NCI-H2081 (cell line): ENCODE measurements around the gene PIMREG.
"Not testable (repeated sequence)": the region's sequence is repeated elsewhere in the genome, so short reads cannot be mapped to it uniquely, and the experiment has no call there.

Source experiments
- DNase-seq, 2 experiments: peaks; one replicate each; lab custom pipeline; 2025; lab: John Stamatoyannopoulos, UW

Gene PIMREG

DNA sequence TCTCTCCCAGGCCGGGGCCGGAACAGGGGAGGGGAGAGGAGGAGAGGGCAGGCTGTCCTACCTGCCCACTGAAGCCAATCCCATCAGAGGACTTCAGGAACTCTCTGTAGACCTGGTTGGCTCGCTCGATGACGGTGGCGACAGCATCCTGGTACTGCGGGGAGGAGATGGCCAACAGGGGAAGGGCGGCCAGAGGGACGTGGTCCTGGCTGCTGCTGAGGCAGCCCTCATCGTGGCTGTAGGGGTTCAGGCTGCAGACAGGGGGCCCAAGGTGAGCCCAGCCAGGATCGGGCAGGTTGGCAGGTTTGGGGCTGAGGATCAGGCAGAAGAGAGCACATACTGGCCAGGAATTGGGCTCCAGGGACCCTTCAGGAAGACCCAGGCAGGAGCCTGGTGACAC lies 34.2 kb downstream of the PIMREG start:
- DNase-seq, result no peak

DNA sequence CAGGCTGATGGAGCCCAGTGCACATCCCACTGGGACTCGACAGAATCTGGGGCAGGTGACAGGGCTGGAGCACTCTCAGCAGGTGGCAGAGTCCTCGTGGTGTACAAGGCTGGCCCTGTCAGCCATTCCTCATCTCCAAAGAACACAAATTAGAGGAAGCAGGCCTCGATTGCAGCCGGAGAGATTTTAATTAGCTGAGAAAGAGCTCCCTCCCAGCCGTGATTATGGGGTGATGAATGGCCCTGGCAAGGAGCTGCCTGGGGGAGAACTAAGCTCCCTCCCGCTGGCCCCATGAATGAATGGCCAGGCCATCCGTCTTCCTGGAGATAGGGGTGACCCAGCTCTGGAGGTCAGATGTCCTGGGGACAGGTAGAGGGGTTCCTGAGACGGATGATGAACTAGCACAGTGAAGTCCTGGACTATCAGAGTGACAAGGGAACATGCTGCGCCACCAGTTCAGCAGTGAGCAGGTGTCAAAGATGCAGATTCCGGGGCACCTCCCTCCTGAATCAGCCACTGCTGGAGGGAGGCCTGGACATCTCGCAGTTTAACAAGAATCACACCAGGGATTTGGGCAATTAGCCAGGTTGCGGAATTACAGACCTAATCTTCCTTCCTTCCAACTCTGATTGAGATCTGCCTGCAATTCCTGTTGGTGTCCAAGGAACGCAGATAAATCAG lies 35.5 kb downstream of the PIMREG start:
- peak in 1 of 2 experiments; percentile 32 for DNase-seq

DNA sequence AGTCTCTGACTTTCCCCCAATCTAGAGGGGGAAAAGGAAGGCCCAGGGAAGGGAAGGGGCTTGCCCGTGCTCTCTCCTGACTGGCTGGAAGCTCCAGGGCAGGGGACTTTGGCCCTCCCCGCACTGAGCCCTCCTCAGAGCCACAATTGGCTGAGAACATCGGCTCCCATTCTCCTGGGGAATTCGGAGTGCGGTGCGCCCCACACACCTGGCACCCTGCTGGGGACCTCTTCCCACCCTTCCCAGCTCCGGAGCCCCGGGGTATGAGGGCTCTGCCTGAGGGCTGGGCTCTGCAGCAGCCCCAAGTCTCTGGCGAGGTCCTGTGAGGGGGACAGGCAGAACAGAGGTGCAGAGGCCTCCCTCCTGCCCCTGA lies 36.0 kb downstream of the PIMREG start:
- DNase-seq, result no peak

DNA sequence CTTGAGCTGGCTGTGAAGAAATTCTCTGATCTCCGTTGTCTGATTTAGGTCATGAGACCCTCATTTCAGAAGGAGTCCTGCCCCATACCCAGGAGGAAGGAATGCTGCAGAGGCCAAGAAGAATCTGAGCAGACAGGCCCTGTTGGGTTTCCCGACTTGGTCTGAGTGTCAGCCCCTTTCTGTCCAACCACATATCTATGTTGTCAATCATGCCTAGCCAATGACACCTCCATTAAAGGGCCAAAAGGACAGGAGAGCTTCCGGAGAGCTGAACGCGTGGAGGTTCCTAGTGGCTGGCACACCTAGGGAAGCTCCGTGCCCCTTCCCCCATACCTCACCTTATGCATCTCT lies 37.8 kb downstream of the PIMREG start:
- no peak for DNase-seq

DNA sequence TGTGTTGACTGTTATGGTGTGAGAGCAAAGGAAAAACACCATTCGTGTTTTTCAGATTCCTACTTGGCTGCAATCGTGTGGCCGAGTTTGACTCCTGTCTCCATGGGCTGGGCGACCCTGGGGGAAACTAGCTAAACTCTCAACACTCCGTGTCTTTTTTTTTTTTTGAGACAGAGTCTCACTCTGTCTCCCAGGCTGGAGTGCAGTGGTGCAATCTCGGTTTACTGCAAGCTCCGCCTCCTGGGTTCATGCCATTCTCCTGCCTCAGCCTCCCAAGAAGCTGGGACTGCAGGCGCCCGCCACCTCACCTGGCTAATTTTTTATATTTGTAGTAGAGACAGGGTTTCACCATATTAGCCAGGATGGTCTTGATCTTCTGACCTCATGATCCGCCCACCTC lies 38.5 kb downstream of the PIMREG start:
- DNase-seq, result not testable (repeated sequence)

DNA sequence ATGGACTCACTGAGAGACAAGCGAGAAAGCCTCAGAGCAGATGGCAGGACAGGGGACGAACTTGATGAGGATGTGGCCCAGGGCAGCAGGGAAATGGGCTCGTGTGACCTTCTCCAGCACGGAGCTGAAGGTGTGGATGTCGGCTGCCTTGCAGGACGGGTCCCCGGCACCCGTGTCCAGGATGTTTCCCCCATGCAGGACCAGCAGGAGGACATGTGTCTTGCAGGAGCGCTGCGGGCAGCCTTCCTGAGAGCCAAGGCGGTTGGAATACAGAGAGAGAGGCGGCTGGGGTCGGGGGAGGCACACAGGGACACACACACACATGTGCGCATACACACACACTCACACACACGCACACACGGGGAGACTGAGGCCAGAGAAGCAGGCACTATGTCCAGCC lies 39.3 kb downstream of the PIMREG start:
- DNase-seq, result no peak

DNA sequence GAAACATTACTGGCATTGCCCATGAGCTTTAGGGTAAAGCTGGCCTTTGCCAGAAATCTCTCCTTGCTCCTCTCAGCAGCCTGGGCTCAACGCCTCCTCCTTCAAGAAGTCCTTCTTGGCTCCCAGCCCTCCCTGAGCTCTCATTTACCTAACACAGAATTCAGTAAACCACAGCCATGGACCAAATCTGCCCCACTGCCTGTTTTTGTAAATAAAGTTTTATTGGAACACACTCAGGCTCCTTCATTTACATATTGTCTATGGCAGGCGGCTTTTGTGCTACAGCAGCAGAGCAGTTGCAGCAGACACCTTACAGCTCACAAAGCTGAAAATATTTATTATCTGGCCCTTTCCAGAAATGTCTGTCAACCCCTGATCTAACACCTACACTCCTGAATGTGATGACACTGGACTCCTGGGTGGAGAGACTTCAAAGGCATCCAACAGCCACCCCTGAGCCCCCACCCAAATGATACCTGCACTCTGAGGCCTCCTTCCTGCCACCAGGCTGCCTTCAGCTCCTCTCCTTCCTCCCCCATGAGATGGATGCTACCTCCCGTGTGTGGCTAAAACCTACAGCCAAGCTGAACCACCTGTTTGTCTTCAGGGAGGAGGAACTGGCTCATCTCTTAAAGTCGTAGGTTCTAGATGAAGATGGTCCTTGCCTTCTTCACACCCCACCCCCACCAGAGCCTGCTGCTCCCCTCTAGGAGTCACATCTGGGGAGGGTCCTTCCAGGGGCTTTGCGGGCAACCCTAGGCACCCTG lies 41.6 kb downstream of the PIMREG start:
- no peak for DNase-seq

DNA sequence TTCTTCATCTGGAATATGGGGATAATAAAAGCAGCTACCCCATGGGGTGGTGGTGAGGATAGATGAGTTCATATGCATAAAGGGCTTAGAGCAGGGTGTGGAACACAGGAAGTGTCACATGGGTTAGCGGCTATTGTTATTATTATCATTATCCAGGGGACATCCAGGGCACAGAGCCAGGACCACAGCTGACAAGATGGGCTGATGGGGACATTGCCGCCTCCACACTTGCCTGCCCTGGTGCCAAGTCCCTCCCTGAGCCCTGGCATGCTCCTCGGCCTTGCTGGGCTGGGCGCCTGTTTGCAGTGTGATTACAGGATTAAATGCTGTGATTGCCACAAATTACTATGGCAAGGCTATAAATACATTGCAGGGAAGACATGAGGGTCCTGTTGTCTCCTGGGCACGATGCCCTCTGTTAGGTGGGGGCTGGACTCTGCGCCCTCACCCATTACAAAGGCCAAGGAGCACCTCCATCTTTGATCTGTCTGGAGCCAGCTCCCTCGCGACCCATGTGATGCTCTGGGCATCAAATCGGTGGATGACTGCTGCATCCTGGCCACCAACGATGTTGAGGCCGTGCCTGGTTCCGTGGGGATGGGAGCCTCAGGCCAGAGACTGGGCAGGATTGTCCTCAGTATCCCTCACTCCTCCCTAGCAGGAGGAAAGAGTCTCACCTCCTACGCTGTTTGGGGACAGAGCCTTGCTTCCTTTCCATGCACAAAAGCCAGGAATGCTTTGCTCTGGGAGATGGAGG lies 43.2 kb downstream of the PIMREG start:
- peak; percentile 54 to 71 for DNase-seq

DNA sequence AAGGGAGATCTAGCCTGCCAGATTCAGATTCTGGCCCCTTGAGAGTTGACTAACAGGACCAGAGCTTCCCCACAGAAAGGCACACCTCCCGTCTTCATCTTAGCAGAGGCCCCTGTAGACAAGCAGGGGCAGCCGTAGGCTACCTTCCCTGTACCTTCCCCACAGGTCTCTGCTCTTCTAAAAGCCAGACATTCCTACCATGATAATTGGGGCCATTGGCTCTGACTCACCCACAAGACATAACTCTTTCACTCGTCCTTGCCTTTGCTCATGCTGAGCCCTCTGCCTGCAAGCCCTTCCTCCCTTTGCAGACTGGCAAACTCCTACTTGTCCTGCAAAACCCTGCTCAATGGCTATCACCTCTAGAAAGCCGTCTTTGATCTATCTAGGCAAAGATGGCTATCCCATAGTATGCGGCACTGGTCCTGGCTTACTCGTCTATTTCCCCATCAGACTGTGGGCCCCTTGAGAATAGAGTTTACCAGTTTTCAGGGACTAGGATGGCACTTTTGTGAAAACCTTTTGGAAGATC lies 43.8 kb downstream of the PIMREG start:
- DNase-seq, result no peak

DNA sequence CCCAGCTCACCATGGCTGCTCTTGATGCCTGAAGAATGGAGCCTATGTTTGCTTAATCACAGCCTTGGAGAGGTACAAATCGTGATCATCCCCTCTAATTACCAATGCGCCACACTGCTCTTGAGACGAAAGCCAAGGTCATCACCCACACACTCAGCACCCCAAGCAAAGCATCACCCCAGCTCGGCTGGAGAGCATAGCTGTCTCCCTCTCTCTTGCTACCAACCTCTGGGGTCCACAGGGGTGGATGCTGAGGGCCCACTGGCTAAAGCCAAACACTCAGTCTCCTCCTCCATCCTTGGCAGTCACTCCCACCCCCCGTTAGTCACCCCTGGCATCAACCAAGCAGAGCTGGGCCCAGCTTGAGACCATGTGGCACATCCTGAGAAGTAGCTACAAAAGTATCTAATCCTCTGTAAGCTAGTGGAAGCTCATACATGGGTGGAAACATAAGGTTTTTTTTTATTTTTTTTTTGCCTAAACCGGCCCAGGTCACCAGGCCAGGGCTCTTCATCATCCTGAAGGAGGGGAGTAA lies 44.8 kb downstream of the PIMREG start:
- DNase-seq, result no peak

DNA sequence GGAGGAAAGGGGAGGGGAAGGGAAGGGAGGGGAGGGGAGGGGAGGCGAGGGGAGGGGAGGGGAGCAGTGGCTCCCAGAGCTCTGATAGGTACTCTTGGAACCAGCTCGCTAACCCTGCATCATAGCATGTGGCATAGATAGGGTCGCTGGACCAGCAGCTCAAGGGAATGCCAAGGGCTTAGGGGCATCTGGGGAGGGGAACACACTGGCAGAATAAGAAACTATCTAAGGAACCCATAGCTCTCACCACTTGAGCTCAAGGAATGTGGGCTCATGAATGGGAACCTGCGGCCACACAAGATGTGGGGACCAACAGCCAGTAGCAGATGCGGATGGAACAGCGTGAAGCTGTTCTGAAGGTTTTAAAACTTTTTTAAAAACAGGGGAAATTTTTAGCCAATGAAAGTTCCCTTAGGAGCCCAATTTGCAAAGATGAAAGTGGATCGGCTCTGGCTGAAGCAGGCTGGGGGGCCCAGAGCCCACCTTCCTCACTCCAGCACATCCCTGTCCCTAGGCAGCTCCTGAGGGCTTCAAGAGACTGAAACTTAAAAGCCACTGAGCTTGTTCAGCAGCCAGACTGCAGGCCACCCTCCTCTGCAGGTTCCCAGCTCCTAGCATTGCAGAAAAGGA lies 46.9 kb downstream of the PIMREG start:
- no peak for DNase-seq

DNA sequence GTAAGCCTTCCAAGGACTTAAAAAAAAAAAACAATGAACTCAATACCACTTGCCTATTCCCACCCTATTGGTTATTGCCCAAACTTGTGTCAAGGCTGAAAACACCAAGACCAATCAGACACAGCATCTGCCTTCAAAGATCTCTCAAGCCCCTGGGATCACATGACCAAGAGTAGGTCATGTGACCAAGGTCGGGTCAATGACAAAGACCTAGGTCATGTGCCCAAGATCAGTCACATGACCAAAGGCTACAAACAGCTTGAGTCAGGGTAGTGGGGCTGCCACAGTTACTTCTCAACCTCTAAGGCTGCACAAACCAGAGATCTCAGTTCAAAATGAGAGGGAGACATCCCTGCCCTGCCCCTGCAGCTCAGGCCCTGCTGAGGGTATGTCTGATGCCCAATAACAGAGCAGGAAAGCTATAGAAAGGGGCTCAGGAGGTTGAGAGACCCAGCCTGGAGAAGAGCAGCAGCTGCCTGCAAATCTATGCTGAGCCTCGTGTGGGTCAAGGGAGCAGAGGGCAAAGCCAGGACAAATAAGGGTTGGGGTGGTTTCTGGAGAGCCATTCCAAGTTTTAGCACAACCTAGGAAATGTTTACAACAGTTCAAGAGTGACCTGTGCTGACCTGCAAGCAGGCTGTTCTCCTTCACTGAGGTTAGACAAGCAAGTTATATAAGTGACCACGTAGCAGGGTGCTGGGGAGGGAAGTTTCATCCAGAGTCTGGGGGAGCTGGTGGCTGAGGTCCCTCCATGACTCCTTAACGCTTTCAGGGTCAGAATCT lies 48.8 kb downstream of the PIMREG start:
- no peak for DNase-seq

DNA sequence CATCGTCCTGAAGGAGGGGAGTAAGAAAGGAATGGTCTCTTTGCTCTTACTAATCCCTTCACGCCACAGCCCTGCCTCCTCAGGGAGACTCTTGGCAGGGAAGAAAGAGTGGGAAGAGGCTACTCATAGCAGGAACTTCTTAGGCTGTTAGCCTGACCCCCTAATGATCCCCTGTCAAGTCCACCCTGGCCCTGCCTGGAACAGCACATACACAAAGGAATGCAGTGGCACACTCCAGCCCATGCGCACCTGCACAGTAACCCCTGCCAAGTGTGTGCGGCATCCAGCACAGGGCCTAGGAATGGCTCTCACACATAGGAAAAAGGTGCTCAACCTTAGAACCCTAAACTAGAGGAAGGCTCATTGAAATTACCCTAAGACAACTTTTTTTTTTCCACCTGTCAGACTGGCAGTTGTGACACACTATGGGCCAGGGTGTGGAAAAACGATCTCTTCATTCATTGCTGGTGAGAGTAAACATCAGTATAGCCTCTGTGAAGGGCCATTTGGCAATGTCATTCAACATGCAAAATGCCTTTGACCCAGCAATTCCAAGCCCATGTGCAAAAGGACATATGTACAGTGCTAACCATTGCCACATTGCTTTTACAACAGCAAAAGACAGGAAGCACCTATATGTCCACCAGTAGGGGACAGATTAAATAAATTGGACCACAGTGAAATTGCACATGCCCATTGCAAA lies 50.1 kb downstream of the PIMREG start:
- no peak for DNase-seq

DNA sequence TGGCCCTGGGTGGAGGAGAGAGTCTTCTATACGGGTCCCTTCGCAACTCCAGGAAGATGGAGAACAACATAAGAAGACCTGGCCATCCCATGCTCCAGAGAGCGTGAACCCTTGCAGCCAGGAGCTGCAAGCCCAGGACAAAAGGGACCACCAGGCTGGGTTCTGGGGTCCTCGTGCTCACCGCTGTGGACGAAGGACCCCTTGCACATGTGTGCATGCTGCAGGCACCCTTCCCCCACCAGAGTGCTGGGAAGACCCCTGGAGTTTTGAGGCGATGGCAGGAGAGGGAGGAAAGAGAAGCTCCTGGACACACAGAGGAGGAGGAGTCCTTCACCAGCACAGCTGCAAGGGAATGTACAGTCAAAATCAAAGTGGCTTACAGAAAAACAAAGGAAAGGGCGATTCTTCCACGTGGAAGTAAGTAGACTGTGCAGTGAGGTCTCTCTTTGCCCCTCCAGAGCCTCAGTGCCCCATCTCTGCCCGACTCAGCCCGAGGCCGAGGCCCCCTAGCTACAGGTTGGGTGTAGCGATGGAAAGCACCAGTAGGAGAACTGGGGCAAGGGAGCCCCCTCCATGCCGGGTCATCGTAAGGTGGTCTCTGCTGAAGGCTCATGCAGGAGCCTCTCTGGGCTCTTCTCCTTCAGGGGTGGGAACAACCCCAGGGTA lies 51.3 kb downstream of the PIMREG start:
- no peak for DNase-seq

DNA sequence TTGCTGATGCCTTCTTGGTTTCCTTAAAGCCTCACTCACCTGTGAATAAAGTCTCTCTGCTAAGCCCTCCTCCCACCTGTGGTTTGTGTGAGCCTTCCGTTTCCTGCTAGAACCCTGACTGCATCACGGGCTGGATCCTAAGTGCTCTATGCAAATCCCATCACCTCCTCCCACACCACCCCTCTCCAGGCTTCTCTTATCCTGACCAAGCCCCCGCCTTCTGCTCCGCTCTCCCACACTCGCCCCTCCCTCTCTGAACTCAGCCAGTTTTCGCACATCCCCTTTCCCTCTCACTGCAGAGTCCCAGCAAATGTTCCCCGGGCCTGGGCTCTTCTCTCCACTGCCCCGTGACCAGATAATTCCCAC lies 51.8 kb downstream of the PIMREG start:
- no peak for DNase-seq

DNA sequence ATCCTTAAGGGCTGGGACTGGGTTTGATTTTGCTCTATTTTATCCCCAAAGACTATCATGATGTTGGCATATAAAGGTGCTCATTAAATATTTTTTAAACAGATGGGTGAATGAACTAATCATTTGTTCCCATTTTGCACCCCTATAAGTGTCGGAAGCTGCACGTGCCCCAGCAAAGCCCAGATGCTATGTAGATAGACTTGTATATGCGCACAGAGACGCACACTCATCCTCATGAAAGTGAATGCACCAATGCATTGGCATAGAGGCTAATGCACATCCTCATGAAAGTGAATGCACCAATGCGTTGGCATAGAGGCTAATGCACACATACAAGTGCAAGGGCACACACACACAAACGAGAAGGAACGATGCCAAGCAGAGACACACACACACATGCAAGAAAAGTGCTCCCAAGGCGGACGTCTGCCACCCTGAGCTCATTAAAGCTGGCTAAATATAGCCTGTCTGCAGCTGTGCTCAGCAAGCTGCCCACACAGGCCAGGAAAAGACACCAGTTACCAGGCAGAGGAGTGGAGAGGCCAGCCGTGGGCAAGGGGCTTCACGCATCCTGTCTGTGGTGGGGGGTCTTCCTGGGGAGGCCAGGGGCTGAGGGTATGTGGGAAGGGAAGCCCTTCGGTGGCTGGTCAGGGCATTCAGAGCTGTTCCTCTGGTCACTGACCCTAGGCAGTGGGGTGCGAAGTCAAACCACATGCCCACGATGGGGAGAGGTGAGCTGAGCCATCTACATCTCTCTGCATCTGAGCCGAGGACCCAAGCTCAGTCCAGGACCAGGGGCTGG lies 52.6 kb downstream of the PIMREG start:
- peak in 1 of 2 experiments; percentile 30 for DNase-seq

DNA sequence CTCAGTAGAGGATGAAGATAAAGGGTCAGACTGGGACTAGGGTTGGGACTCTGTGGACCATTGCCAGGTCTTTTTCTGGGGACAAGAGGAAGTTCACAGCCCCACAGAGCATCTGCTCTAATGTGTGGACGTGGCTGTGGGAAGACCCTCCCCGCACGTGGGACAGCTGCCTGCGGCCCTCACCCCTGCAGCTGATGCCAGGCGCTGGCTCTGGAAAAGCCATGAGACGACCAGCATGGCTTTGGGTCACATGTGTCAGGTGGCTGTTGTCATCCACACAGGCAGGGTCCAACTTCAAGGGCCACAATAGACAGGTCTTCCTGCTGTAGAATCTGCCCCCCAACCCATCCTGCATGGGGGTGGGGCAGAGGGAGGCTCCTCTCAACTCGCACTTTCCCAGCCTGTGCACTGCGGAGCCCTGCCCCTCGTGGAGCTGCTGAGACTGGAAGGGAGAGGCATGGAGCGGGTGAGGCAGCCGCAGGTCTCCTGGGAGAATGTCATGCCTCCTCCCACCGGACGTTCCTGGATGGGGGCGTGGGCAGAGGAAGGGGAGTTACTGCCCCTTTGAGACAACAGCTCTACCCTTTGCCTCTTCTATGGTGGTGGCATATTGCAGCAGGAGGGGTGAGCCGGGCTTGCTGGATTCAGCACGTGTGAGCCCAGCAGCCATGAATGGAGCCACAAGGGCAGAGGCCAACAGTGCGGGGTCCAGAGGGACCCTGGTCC lies 53.4 kb downstream of the PIMREG start:
- DNase-seq, result no peak

DNA sequence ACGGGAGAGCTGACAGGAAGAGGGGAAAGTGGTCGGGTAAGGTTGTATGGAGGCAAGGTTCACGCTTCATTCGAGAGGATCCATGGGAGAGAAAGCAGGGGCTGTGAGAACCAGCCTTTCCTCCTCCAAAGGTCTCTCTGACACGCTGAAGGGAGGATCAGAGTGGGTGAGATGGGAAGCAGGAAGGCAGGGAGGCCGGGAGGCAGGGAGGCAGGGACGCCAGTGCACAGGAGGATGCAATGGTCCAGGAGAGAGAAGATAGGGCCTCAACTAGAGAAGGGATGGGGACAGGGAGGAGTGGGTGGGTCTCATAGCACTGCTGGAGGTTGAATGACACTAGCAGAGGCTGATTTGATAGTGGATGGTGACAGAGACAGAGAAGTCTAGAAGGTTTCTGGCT lies 54.1 kb downstream of the PIMREG start:
- DNase-seq, result no peak
